Stomach (tissue), 4 donors: ENCODE measurements around the gene BRD2.

ENCODE experiments used
- POLR2A ChIP-seq, 4 donors: fragments of 450-650 bp; IDR thresholded peaks; one replicate each; pipeline ENCODE4 v1.6.1; 2016; ENCODE audit warnings: antibody characterized with exemption in 4 of 4, control low read depth in 2 of 4, mild to moderate bottlenecking in 1 of 4, moderate library complexity in 1 of 4
- POLR2AphosphoS5 ChIP-seq, 3 donors: sonication (generic); formaldehyde crosslinking; IDR thresholded peaks; one replicate each; pipeline ENCODE4 v1.6.1; 2016; ENCODE audit warnings: antibody characterized with exemption in 3 of 3
- TF ChIP-seq, protein P1 (sequence below), 7 experiments: fragments of 450-650 bp in 4 of 7; fragments of 200-600 bp in 3 of 7; sonication (generic) in 3 of 7; IDR thresholded peaks; one replicate each; pipeline ENCODE4 v1.5.1; 2016 to 2019; ENCODE audit warnings: antibody characterized with exemption in 7 of 7, control low read depth in 2 of 7, mild to moderate bottlenecking in 1 of 7

GRCh38 chr6:32956176-32956575 is 12.2 kb upstream of the BRD2 start:
- TF ChIP-seq POLR2A (IDR thresholded peaks at IDR 0.05), result no peak
- TF ChIP-seq, protein P1, sequence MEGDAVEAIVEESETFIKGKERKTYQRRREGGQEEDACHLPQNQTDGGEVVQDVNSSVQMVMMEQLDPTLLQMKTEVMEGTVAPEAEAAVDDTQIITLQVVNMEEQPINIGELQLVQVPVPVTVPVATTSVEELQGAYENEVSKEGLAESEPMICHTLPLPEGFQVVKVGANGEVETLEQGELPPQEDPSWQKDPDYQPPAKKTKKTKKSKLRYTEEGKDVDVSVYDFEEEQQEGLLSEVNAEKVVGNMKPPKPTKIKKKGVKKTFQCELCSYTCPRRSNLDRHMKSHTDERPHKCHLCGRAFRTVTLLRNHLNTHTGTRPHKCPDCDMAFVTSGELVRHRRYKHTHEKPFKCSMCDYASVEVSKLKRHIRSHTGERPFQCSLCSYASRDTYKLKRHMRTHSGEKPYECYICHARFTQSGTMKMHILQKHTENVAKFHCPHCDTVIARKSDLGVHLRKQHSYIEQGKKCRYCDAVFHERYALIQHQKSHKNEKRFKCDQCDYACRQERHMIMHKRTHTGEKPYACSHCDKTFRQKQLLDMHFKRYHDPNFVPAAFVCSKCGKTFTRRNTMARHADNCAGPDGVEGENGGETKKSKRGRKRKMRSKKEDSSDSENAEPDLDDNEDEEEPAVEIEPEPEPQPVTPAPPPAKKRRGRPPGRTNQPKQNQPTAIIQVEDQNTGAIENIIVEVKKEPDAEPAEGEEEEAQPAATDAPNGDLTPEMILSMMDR (IDR thresholded peaks at IDR 0.05), result no peak
- TF ChIP-seq POLR2AphosphoS5 (IDR thresholded peaks at IDR 0.05), result no peak
